ENCODE results near the gene CELF4. TPM values are rescaled to one million over a fixed set of nuclear protein-coding genes. Genes with fewer than 3 reads are reported as not detected.

Gene CELF4
- total and polyA plus RNA-seq, 2 donors (not counting 3 experiments of a cell fraction or from before 2014, with no cell fraction given), result not detected

- dilution Hi-C loops (cut with MboI; ENCODE audit: extremely low pct_ligation_motif_present, low sequenced_read_pairs), result no loop called here
- FAIRE-seq (no peak), DNase-seq (ENCODE audit: low read depth, low spot score) (no peak)
- CTCF ChIA-PET, result no interaction called here
- H3K4me1 ChIP-seq (ENCODE audit: control insufficient read depth, extremely low read depth, insufficient read depth, low read length), result no peaks in the 10 kb centered on the region
- no peak overlapping the region for H2AFZ ChIP-seq (ENCODE audit: low read depth, low read length)
- no peak overlapping the region for H3K4me2 ChIP-seq (ENCODE audit: insufficient read depth, low read length)
- intact Hi-C loops (cut with micrococcal nuclease), result no loop called here
- no peaks in the 10 kb centered on the region for H3K36me3 ChIP-seq (ENCODE audit: control insufficient read depth in 2 of 2, extremely low read depth in 1 of 2, insufficient read depth in 2 of 2, low read length in 2 of 2)
- POLR2A ChIA-PET, result no interaction called here
- H3K9me3 ChIP-seq (replicated peaks; ENCODE audit: control insufficient read depth, insufficient read depth, low read length), result no peaks in the 10 kb centered on the region
- no peaks in the 10 kb centered on the region for H4K20me1 ChIP-seq (replicated peaks; ENCODE audit: control insufficient read depth, extremely low read depth, insufficient read depth, low read length)
- H3K27ac ChIP-seq (ENCODE audit: insufficient read depth, low read depth, low read length), result no peak overlapping the region
- no peaks in the 10 kb centered on the region for H3K79me2 ChIP-seq (ENCODE audit: control insufficient read depth, insufficient read depth, low read length)
- H3K4me3 ChIP-seq (replicated peaks in 1 of 3; ENCODE audit: insufficient read depth in 1 of 3, low read depth in 1 of 3, low read length in 3 of 3), result no peak overlapping the region
- H3K9me1 ChIP-seq (replicated peaks; ENCODE audit: control insufficient read depth, extremely low read depth, insufficient read depth, low read length), result no peaks in the 10 kb centered on the region
- no TSS peak for BruUV-seq (replicated peaks)
- no peaks in the 10 kb centered on the region for H3K27me3 ChIP-seq (ENCODE audit: control insufficient read depth in 2 of 2, insufficient read depth in 2 of 2, low read length in 2 of 2)
- no peak for TF ChIP-seq EZH2 (IDR thresholded peaks at IDR 0.05; ENCODE audit: borderline replicate concordance, low read depth, low read length, severe bottlenecking)
- TF ChIP-seq POLR2A (IDR thresholded peaks at IDR 0.05; ENCODE audit: low read depth, low read length), result no peak
- no peak for TF ChIP-seq JUN (IDR thresholded peaks at IDR 0.05; ENCODE audit: borderline replicate concordance, insufficient read depth, insufficient read length, low read depth)
- TF ChIP-seq, protein P1, sequence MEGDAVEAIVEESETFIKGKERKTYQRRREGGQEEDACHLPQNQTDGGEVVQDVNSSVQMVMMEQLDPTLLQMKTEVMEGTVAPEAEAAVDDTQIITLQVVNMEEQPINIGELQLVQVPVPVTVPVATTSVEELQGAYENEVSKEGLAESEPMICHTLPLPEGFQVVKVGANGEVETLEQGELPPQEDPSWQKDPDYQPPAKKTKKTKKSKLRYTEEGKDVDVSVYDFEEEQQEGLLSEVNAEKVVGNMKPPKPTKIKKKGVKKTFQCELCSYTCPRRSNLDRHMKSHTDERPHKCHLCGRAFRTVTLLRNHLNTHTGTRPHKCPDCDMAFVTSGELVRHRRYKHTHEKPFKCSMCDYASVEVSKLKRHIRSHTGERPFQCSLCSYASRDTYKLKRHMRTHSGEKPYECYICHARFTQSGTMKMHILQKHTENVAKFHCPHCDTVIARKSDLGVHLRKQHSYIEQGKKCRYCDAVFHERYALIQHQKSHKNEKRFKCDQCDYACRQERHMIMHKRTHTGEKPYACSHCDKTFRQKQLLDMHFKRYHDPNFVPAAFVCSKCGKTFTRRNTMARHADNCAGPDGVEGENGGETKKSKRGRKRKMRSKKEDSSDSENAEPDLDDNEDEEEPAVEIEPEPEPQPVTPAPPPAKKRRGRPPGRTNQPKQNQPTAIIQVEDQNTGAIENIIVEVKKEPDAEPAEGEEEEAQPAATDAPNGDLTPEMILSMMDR (IDR thresholded peaks at IDR 0.05; ENCODE audit: extremely low read depth in 1 of 2, insufficient read depth in 1 of 2, low read depth in 1 of 2, low read length in 2 of 2), result no peak
- TF ChIP-seq, protein P2, sequence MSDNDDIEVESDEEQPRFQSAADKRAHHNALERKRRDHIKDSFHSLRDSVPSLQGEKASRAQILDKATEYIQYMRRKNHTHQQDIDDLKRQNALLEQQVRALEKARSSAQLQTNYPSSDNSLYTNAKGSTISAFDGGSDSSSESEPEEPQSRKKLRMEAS (IDR thresholded peaks at IDR 0.05; ENCODE audit: insufficient read depth, insufficient read length), result no peak
- no peak for TF ChIP-seq GATA2 (IDR thresholded peaks at IDR 0.05; ENCODE audit: insufficient read depth, insufficient read length, low read depth, low read length)
- TF ChIP-seq POLR2AphosphoS5 (IDR thresholded peaks at IDR 0.05; ENCODE audit: insufficient read depth, low read depth, low read length), result no peak
- no peak for TF ChIP-seq MYC (IDR thresholded peaks at IDR 0.05; ENCODE audit: low read depth, low read length)
- H3K9ac ChIP-seq (replicated peaks; ENCODE audit: extremely low read depth, insufficient read depth, low read length), result no peak overlapping the region
Measured at GRCh38 chr18:37264956-37265355, 300.6 kb downstream of the CELF4 start.
